Osteoblast (primary cell): ENCODE measurements around the gene PRCC. TPM values are rescaled to one million over a fixed set of nuclear protein-coding genes. Genes with fewer than 3 reads are reported as not detected.
A peak's percentile ranks its signal among the peaks of the same experiment; 100 is the strongest.
"Not testable (repeated sequence)": the region's sequence is repeated elsewhere in the genome, so short reads cannot be mapped to it uniquely, and the experiment has no call there.

ENCODE experiments used
- DNase-seq: peaks from one replicate; pipeline ENCODE4 v3.0.0; 2011; ENCODE audit warnings: low spot score, mixed read lengths; ENCODE audit not compliant: insufficient read length; ENCODE audit errors: missing footprints
- H2AFZ ChIP-seq: 2 replicates; pipeline ENCODE4 v1.6.0; 2011; ENCODE audit warnings: mild to moderate bottlenecking, low read length
- H3K27ac ChIP-seq: 2 replicates; pipeline ENCODE4 v1.5.1; 2011; ENCODE audit warnings: mild to moderate bottlenecking, low read depth, low read length, moderate library complexity
- H3K27me3 ChIP-seq: 2 replicates; pipeline ENCODE4 v1.6.0; 2012; ENCODE audit warnings: mild to moderate bottlenecking, control low read depth, inconsistent platforms, low read length, moderate library complexity; ENCODE audit not compliant: insufficient read depth
- H3K36me3 ChIP-seq: 2 replicates; pipeline ENCODE4 v1.5.1; 2011; ENCODE audit warnings: mild to moderate bottlenecking, low read length, control low read depth, moderate library complexity; ENCODE audit not compliant: insufficient read depth
- H3K4me1 ChIP-seq: 2 replicates; pipeline ENCODE4 v1.5.1; 2011; ENCODE audit warnings: mild to moderate bottlenecking, low read length, control low read depth, moderate library complexity; ENCODE audit not compliant: insufficient read depth
- H3K4me2 ChIP-seq: 2 replicates; pipeline ENCODE4 v1.6.0; 2011; ENCODE audit warnings: mild to moderate bottlenecking, low read length; ENCODE audit not compliant: insufficient read depth
- H3K4me3 ChIP-seq: fragments of 200-600 bp; sonication (generic); 3 replicates; pipeline ENCODE4 v1.5.1; 2012; ENCODE audit warnings: mild to moderate bottlenecking, low read length, inconsistent platforms; ENCODE audit not compliant: insufficient read depth
- H3K79me2 ChIP-seq: 2 replicates; pipeline ENCODE4 v1.6.0; 2012; ENCODE audit warnings: mild to moderate bottlenecking, low read length, control low read depth, inconsistent platforms; ENCODE audit not compliant: insufficient read depth
- H3K9me3 ChIP-seq: 2 replicates; pipeline ENCODE4 v1.5.1; 2011; ENCODE audit warnings: low read depth, low read length, control low read depth
- H4K20me1 ChIP-seq: 2 replicates; pipeline ENCODE4 v1.6.0; 2012; ENCODE audit warnings: mild to moderate bottlenecking, low read length, control low read depth; ENCODE audit not compliant: insufficient read depth
- total RNA-seq: library from RNA; depleted of rRNA; stranded (reverse); fragments of >200 nt; gene quantifications from 2 replicates; pipeline ENCODE4 v1.2.3, GENCODE V29; 2012
- TF ChIP-seq, protein P1 (sequence below): IDR thresholded peaks from 2 replicates; pipeline ENCODE4 v1.5.1; 2011; ENCODE audit warnings: mild to moderate bottlenecking, low read depth, low read length, moderate library complexity; ENCODE audit errors: extremely low read depth

The PRCC gene
- total RNA-seq, 1 donor = 22.8 TPM

DNA sequence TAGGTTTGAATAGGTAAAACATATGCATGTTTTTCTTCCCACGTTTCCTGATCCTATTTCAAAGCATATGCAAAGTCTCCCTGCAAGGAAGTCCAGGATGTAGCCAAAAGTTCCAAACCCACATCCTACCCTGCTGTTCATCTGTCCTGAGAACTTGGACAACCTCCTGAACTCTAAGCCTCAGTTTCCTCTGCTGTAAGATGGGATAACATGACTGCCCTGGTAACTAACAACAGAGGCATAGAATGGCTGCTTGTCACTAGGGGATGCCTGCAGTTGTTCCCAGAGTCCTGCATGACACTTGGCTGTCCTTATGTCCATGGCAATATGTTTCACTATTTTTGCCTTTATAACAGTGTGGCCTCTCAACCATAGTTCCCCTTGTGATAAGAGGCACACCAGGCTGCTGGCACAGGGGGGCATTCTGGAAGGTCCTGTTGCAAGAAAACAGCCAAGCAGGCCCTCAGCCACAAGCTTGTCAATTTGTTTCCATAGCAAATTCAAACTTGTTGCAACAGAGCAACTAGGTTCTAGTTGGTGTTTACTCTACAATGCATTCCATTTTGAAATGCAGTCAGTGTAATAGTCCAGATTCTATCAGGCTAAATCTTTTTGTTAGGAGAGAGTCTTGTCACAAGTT, 14.4 kb upstream of the PRCC start:
- Histone ChIP-seq H3K27ac (peak overlapping the region; percentile 67), H3K79me2 (peaks cover 48% of the 10 kb centered on the region)
- DNase-seq = no peak

DNA sequence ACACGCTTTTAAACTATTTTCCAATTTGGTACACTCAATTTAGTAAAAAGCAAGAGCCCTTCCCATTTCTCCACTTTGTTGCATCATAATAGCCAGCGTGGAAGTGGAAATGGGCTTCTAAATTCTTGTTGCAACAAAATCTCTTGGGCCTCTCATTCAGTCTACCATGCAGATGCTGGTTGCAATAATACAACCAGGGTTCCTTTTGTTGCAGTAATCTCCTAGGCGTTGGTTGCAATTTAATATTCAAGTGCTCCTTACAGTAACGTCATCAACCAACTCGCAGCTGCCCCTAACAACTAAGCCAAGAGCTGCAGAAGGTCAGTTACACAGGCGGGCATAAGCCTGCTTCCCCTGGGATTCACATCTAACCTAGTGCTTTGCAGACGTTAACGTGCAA, 13.1 kb upstream of the PRCC start:
- Histone ChIP-seq H4K20me1 (no peaks in the 10 kb centered on the region), H3K4me1 (peaks cover 19% of the 10 kb centered on the region), H2AFZ (no peak overlapping the region), H3K79me2 (peaks cover 35% of the 10 kb centered on the region), H3K4me2 (no peak overlapping the region), H3K4me3 (no peak overlapping the region), H3K36me3 (peaks cover 4% of the 10 kb centered on the region), H3K27me3 (no peaks in the 10 kb centered on the region), H3K27ac (no peak overlapping the region), H3K9me3 (no peaks in the 10 kb centered on the region)
- no peak for DNase-seq
- TF ChIP-seq, protein P1, sequence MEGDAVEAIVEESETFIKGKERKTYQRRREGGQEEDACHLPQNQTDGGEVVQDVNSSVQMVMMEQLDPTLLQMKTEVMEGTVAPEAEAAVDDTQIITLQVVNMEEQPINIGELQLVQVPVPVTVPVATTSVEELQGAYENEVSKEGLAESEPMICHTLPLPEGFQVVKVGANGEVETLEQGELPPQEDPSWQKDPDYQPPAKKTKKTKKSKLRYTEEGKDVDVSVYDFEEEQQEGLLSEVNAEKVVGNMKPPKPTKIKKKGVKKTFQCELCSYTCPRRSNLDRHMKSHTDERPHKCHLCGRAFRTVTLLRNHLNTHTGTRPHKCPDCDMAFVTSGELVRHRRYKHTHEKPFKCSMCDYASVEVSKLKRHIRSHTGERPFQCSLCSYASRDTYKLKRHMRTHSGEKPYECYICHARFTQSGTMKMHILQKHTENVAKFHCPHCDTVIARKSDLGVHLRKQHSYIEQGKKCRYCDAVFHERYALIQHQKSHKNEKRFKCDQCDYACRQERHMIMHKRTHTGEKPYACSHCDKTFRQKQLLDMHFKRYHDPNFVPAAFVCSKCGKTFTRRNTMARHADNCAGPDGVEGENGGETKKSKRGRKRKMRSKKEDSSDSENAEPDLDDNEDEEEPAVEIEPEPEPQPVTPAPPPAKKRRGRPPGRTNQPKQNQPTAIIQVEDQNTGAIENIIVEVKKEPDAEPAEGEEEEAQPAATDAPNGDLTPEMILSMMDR = no peak

More for the DNA sequence above, 14.4 kb upstream of the PRCC start:
- TF ChIP-seq, protein P1 = no peak
- peaks cover 32% of the 10 kb centered on the region for H3K4me1 ChIP-seq
- no peaks in the 10 kb centered on the region for H3K9me3 ChIP-seq
- no peaks in the 10 kb centered on the region for H4K20me1 ChIP-seq
- H2AFZ ChIP-seq = no peak overlapping the region
- peak overlapping the region; percentile 95 for H3K4me2 ChIP-seq
- H3K27me3 ChIP-seq = no peaks in the 10 kb centered on the region
- H3K4me3 ChIP-seq = peak overlapping the region; percentile 85
- H3K36me3 ChIP-seq = peaks cover 4% of the 10 kb centered on the region

DNA sequence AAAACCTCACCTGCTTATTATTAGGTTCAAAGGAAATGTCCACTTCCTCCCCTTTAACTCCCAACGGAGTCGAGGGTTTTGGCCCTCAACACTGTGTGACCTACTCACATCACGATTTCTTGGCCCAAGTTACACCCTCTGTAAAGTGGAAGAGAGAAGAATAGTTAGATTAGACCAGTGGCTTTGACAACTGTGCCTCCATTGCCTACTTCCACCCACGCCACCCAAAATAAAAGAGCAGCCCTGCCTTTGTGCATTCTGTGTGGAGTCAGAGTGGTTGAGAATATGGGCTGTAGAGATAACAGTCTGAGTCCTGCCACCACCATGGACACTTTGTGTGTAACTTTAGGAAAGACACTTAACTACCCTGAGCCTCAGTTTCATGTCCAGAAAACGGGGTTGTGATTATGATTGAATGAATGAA, 11.8 kb upstream of the PRCC start:
- H4K20me1 ChIP-seq = no peaks in the 10 kb centered on the region
- no peak overlapping the region for H3K4me2 ChIP-seq
- no peak overlapping the region for H2AFZ ChIP-seq
- no peak for DNase-seq
- no peak overlapping the region for H3K4me3 ChIP-seq
- H3K36me3 ChIP-seq = peaks cover 4% of the 10 kb centered on the region
- H3K27ac ChIP-seq = no peak overlapping the region
- peaks cover 10% of the 10 kb centered on the region for H3K4me1 ChIP-seq
- H3K9me3 ChIP-seq = no peaks in the 10 kb centered on the region
- TF ChIP-seq, protein P1 = no peak
- H3K27me3 ChIP-seq = no peaks in the 10 kb centered on the region
- H3K79me2 ChIP-seq = peaks cover 22% of the 10 kb centered on the region

DNA sequence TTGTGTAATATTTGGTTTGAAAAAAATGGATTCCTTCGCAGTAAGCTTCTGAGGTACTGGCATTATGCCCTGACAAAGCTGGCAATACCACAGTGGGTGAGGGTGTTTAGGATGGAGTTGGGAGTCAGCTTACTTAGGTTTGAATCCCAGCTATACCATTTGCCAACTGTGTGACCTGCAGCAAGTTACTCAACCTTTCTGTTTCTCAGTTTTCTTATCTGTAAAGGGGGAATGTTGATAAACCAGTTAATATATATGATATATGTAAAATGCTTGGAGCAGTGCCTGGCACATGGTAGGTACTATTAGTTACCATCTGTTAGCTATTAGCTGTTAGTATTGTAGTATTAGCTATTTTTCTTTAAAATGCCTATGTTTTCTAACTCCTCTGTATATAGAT, 11.0 kb upstream of the PRCC start:
- Histone ChIP-seq H4K20me1 (no peaks in the 10 kb centered on the region), H3K9me3 (no peaks in the 10 kb centered on the region), H3K36me3 (peaks cover 4% of the 10 kb centered on the region), H3K79me2 (peaks cover 15% of the 10 kb centered on the region), H3K27me3 (no peaks in the 10 kb centered on the region), H3K27ac (no peak overlapping the region), H2AFZ (no peak overlapping the region), H3K4me2 (no peak overlapping the region), H3K4me3 (no peak overlapping the region), H3K4me1 (peaks cover 10% of the 10 kb centered on the region)
- TF ChIP-seq, protein P1 = no peak
- DNase-seq = no peak

DNA sequence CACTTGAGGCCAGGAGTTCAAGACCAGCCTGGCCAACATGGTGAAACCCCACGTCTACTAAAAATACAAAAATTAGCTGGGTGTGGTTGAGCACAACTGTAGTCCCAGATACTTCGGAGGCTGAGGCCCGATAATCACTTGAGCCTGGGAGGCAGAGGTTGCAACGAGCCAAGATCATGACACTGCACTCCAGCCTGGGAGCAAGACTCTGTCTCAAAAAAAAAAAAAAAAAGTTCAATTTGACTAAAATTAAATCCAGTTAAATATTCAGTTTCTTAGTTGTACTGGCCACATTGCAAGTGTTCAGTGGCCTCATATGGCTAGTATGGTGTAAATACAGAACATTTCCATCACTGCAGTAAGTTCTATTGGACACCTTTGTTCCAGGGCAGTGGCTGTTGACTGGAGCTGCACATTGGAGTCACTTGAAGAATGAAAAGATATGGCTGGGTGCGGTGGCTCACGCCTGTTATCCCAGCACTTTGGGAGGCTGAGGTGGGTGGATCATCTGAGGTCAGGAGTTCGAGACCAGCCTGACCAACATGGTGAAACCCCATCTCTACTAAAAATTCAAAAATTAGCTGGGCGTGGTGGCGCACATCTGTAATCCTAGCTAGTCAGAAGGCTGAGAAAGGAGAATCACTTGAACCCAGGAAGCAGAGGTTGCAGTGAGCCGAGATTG, 9.6 kb upstream of the PRCC start:
- H3K27me3 ChIP-seq, H3K36me3 ChIP-seq, H3K9me3 ChIP-seq, H4K20me1 ChIP-seq, H3K4me2 ChIP-seq, H3K27ac ChIP-seq, H3K79me2 ChIP-seq, H2AFZ ChIP-seq, DNase-seq, H3K4me1 ChIP-seq, H3K4me3 ChIP-seq: not testable (repeated sequence)
